ENCODE data around the gene RETREG1. TPM values are rescaled to one million over a fixed set of nuclear protein-coding genes. Genes with fewer than 3 reads are reported as not detected.
A peak's percentile ranks its signal among the peaks of the same experiment; 100 is the strongest.

The RETREG1 gene
- total and polyA plus RNA-seq, 2 experiments from 2014 or later: 23.8 to 24.0 TPM

GRCh38 chr5:16540421-16540820 is 76.4 kb downstream of the RETREG1 start:
- Histone ChIP-seq H3K4me1 (ENCODE audit: insufficient read depth) (peaks cover 16% of the 10 kb centered on the region), H3K27ac (peak overlapping the region; percentile 81)

GRCh38 chr5:16539169-16539666 is 77.6 kb downstream of the RETREG1 start:
- Histone ChIP-seq H3K27ac (peak overlapping the region; percentile 93), H2AFZ (no peak overlapping the region), H3K4me1 (ENCODE audit: insufficient read depth) (peaks cover 16% of the 10 kb centered on the region), H3K9me2 (replicated peaks; ENCODE audit: insufficient read depth) (no peaks in the 10 kb centered on the region), H3K36me3 (replicated peaks; ENCODE audit: insufficient read depth, low read depth) (no peaks in the 10 kb centered on the region), H3K9me3 (ENCODE audit: low read depth) (no peaks in the 10 kb centered on the region), H3K4me2 (no peak overlapping the region), H4K20me1 (ENCODE audit: insufficient read depth, poor library complexity, severe bottlenecking) (no peaks in the 10 kb centered on the region), H3K4me3 (no peak overlapping the region), H3K27me3 (no peaks in the 10 kb centered on the region), H3K79me2 (no peaks in the 10 kb centered on the region)
- WGBS (ENCODE audit: low lambda C conversion rate, missing lambda C conversion rate): 42% methylated on average over 12 of the region's 12 CpGs
- no peak for TF ChIP-seq EZH2 (IDR thresholded peaks at IDR 0.05; ENCODE audit: borderline replicate concordance)
- TF ChIP-seq EZH2phosphoT487 (IDR thresholded peaks at IDR 0.05; ENCODE audit: low read depth, severe bottlenecking, unreplicated experiment): no peak
- TF ChIP-seq CTCF (IDR thresholded peaks at IDR 0.05; ENCODE audit: poor library complexity): no peak
- DNase-seq (ENCODE audit: low spot score): peak; percentile 80

More at GRCh38 chr5:16540421-16540820, 76.4 kb downstream of the RETREG1 start:
- H3K9me3 ChIP-seq (ENCODE audit: low read depth): no peaks in the 10 kb centered on the region
- no peak overlapping the region for H2AFZ ChIP-seq
- no peaks in the 10 kb centered on the region for H4K20me1 ChIP-seq (ENCODE audit: insufficient read depth, poor library complexity, severe bottlenecking)
- TF ChIP-seq EZH2phosphoT487 (IDR thresholded peaks at IDR 0.05; ENCODE audit: low read depth, severe bottlenecking, unreplicated experiment) (no peak), CTCF (IDR thresholded peaks at IDR 0.05; ENCODE audit: poor library complexity) (no peak), EZH2 (IDR thresholded peaks at IDR 0.05; ENCODE audit: borderline replicate concordance) (no peak)
- 93% methylated on average over 3 of the region's 3 CpGs for WGBS (ENCODE audit: low lambda C conversion rate, missing lambda C conversion rate)
- DNase-seq (ENCODE audit: low spot score): no peak
- H3K36me3 ChIP-seq (replicated peaks; ENCODE audit: insufficient read depth, low read depth): no peaks in the 10 kb centered on the region
- no peaks in the 10 kb centered on the region for H3K9me2 ChIP-seq (replicated peaks; ENCODE audit: insufficient read depth)
- no peak overlapping the region for H3K4me3 ChIP-seq
- H3K79me2 ChIP-seq: no peaks in the 10 kb centered on the region
- no peak overlapping the region for H3K4me2 ChIP-seq
- no peaks in the 10 kb centered on the region for H3K27me3 ChIP-seq

- no peak overlapping the region for H3K27ac ChIP-seq
- H3K27me3 ChIP-seq: no peaks in the 10 kb centered on the region
- no peak for DNase-seq (ENCODE audit: low spot score)
- no peaks in the 10 kb centered on the region for H3K36me3 ChIP-seq (replicated peaks; ENCODE audit: insufficient read depth, low read depth)
- H4K20me1 ChIP-seq (ENCODE audit: insufficient read depth, poor library complexity, severe bottlenecking): no peaks in the 10 kb centered on the region
- WGBS (ENCODE audit: low lambda C conversion rate, missing lambda C conversion rate): 90% methylated on average over 8 of the region's 8 CpGs
- H2AFZ ChIP-seq: no peak overlapping the region
- no peak for TF ChIP-seq CTCF (IDR thresholded peaks at IDR 0.05; ENCODE audit: poor library complexity)
- TF ChIP-seq EZH2phosphoT487 (IDR thresholded peaks at IDR 0.05; ENCODE audit: low read depth, severe bottlenecking, unreplicated experiment): no peak
- TF ChIP-seq EZH2 (IDR thresholded peaks at IDR 0.05; ENCODE audit: borderline replicate concordance): no peak
- H3K4me3 ChIP-seq: no peak overlapping the region
- H3K79me2 ChIP-seq: no peaks in the 10 kb centered on the region
- H3K9me2 ChIP-seq (replicated peaks; ENCODE audit: insufficient read depth): no peaks in the 10 kb centered on the region
- H3K4me1 ChIP-seq (ENCODE audit: insufficient read depth): peaks cover 16% of the 10 kb centered on the region
- H3K9me3 ChIP-seq (ENCODE audit: low read depth): no peaks in the 10 kb centered on the region
- H3K4me2 ChIP-seq: no peak overlapping the region
Observed at GRCh38 chr5:16538006-16538405, 78.8 kb downstream of the RETREG1 start.
